ENCODE data around the gene SIL1.
"Not testable (repeated sequence)": the region's sequence is repeated elsewhere in the genome, so short reads cannot be mapped to it uniquely, and the experiment has no call there.

SIL1 gene

GRCh38 chr5:139178589-139178917 is 19.6 kb downstream of the SIL1 start:
- H3K4me1 ChIP-seq: peaks cover 37% of the 10 kb centered on the region
- H3K4me3 ChIP-seq: no peak overlapping the region
- in situ Hi-C loops (cut with MboI; ENCODE audit: low sequenced_read_pairs): no loop called here
- H3K36me3 ChIP-seq (replicated peaks): no peaks in the 10 kb centered on the region
- no peaks in the 10 kb centered on the region for H3K9me3 ChIP-seq
- no peaks in the 10 kb centered on the region for H3K27me3 ChIP-seq (ENCODE audit: low read depth)
- DNase-seq (ENCODE audit: low spot score in 2 of 2): no peak

DNA sequence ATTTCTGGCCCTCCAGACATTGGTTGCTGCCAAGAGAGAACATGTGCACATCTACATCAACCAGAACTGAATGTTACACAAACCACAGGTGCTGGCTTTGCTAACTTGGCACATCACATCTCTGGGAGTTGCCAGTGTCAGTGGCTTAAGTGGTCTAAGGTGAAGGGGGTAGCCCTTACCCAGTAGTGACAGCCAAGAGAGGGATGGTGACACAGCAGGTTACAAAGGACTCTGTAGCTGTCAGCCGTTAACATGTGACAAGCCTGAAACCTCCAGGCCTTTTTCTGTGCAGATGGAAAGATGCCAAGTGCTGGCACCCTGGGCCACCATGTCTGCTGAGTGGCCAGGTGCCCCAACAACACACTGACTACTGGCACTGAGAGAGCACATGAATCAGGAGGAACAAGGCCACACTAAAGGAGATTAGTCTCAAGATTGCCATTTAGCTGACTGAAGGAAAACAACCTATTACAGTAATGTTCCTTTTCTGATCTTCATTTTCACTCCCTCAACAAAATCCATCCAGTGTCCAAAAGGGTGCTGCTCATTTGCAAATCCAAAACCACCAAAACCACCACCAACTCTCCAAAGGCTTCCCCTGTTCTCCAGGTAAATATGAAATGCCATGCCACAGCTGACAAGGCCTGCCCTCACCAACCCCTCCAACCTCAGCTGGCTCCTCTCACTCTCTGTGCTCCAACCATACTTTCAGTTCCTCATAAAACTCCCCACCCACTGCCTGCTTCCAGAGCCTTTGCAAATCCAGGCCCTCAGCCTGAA is 20.2 kb downstream of the SIL1 start:
- no peak for DNase-seq (ENCODE audit: low spot score in 2 of 2)
- no peaks in the 10 kb centered on the region for H3K36me3 ChIP-seq (replicated peaks)
- H3K9me3 ChIP-seq: no peaks in the 10 kb centered on the region; the same call in 1 of the 2 replicates
- H3K4me3 ChIP-seq: no peak overlapping the region
- no peaks in the 10 kb centered on the region for H3K27me3 ChIP-seq (ENCODE audit: low read depth)
- in situ Hi-C loops (cut with MboI; ENCODE audit: low sequenced_read_pairs): no loop called here
- peaks cover 37% of the 10 kb centered on the region for H3K4me1 ChIP-seq

DNA sequence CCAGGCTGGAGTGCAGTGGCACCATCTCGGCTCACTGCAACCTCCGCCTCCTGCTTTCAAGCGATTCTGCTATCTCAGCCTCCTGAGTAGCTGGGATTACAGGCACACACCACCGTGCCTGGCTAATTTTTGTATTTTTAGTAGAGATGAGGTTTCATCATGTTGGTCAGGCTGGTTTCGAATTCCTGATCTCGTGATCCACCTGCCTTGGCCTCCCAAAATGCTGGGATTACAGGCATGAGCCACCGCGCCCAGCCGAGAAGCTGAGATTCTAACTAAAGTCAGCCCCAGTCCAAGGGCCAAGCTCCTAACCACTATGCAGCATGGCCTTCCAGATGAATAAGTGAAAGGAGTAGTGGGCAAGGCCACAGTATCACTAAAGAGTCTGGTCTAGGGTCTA is 20.9 kb downstream of the SIL1 start:
- H3K36me3 ChIP-seq (replicated peaks); in situ Hi-C loops (cut with MboI; ENCODE audit: low sequenced_read_pairs); H3K4me3 ChIP-seq; H3K9me3 ChIP-seq; DNase-seq (ENCODE audit: low spot score in 2 of 2); H3K27me3 ChIP-seq (ENCODE audit: low read depth): not testable (repeated sequence)
- H3K4me1 ChIP-seq: peaks cover 32% of the 10 kb centered on the region

DNA sequence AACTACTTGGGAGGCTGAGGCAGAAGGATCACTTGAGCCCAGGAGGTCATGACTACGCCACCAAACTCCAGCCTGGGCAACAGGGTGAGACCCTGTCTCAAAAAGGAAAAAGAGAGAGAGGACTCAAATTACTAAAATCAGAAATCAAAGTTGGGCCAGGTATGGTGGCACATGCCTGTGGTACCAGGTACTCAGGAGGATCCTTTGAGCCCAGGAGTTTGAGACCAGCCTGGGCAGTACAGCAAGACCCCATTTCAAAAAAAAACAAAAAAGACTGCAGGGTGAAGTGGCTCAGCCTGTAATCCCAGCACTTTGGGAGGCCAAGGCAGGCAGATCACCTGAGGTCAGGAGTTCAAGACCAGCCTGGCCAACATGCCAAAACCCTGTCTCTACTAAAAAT is 23.8 kb downstream of the SIL1 start:
- H3K9me3 ChIP-seq; H3K27me3 ChIP-seq (ENCODE audit: low read depth); H3K36me3 ChIP-seq (replicated peaks); in situ Hi-C loops (cut with MboI; ENCODE audit: low sequenced_read_pairs); H3K4me3 ChIP-seq; DNase-seq (ENCODE audit: low spot score in 2 of 2): not testable (repeated sequence)
- peaks cover 18% of the 10 kb centered on the region for H3K4me1 ChIP-seq

- peaks cover 2% of the 10 kb centered on the region; the same call in 1 of the 2 replicates for H3K4me1 ChIP-seq
- in situ Hi-C loops (cut with MboI; ENCODE audit: low sequenced_read_pairs): no loop called here
These were observed 26.3 kb downstream of the SIL1 start for GRCh38 chr5:139171779-139172404.

GRCh38 chr5:139167952-139168720 is 30.0 kb downstream of the SIL1 start:
- Histone ChIP-seq H3K36me3 (replicated peaks) (no peaks in the 10 kb centered on the region), H3K4me1 (no peaks in the 10 kb centered on the region), H3K4me3 (no peak overlapping the region), H3K9me3 (no peaks in the 10 kb centered on the region; the same call in 1 of the 2 replicates), H3K27me3 (ENCODE audit: low read depth) (no peaks in the 10 kb centered on the region)
- in situ Hi-C loops (cut with MboI; ENCODE audit: low sequenced_read_pairs): no loop called here
- DNase-seq (ENCODE audit: low spot score in 2 of 2): no peak

More at GRCh38 chr5:139171779-139172404, 26.3 kb downstream of the SIL1 start:
- H3K36me3 ChIP-seq (replicated peaks): no peaks in the 10 kb centered on the region
- no peaks in the 10 kb centered on the region; the same call in 1 of the 2 replicates for H3K9me3 ChIP-seq
- no peak for DNase-seq (ENCODE audit: low spot score in 2 of 2)
- no peaks in the 10 kb centered on the region for H3K27me3 ChIP-seq (ENCODE audit: low read depth)
- no peak overlapping the region for H3K4me3 ChIP-seq

GRCh38 chr5:139167533-139167932 is 30.6 kb downstream of the SIL1 start:
- in situ Hi-C loops (cut with MboI; ENCODE audit: low sequenced_read_pairs): no loop called here
- no peaks in the 10 kb centered on the region; the same call in 1 of the 2 replicates for H3K9me3 ChIP-seq

GRCh38 chr5:139167063-139167462 is 31.1 kb downstream of the SIL1 start:
- H3K36me3 ChIP-seq (replicated peaks): no peaks in the 10 kb centered on the region
- DNase-seq (ENCODE audit: low spot score in 2 of 2): no peak
- no peaks in the 10 kb centered on the region for H3K9me3 ChIP-seq
- H3K27me3 ChIP-seq (ENCODE audit: low read depth): no peaks in the 10 kb centered on the region
- H3K4me3 ChIP-seq: no peak overlapping the region
- in situ Hi-C loops (cut with MboI; ENCODE audit: low sequenced_read_pairs): no loop called here
- H3K4me1 ChIP-seq: no peaks in the 10 kb centered on the region

More at GRCh38 chr5:139167533-139167932, 30.6 kb downstream of the SIL1 start:
- DNase-seq (ENCODE audit: low spot score in 2 of 2): no peak
- Histone ChIP-seq H3K36me3 (replicated peaks) (no peaks in the 10 kb centered on the region), H3K4me1 (no peaks in the 10 kb centered on the region), H3K4me3 (no peak overlapping the region), H3K27me3 (ENCODE audit: low read depth) (no peaks in the 10 kb centered on the region)

DNA sequence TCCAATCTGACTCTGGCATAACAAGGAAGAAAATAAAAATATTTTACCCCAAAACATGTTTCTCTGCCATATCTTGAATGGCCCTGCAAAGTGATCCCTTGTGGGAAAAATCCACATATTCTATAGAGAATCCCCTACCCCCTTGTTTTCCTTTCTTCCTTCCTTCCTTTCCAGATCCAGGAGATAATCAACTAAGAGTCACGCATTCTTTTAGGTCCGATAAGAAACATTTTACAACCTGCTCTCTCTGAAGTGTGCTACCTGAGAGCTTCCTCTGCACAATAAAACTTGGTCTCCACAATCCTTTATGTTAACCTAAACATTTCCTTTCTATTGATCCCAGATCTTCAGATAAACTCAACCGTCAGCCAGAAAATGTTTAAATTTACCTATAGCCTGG is 33.3 kb downstream of the SIL1 start:
- in situ Hi-C loops (cut with MboI; ENCODE audit: low sequenced_read_pairs); DNase-seq (ENCODE audit: low spot score in 2 of 2); H3K27me3 ChIP-seq (ENCODE audit: low read depth); H3K4me3 ChIP-seq; H3K9me3 ChIP-seq; H3K4me1 ChIP-seq; H3K36me3 ChIP-seq (replicated peaks): not testable (repeated sequence)

DNA sequence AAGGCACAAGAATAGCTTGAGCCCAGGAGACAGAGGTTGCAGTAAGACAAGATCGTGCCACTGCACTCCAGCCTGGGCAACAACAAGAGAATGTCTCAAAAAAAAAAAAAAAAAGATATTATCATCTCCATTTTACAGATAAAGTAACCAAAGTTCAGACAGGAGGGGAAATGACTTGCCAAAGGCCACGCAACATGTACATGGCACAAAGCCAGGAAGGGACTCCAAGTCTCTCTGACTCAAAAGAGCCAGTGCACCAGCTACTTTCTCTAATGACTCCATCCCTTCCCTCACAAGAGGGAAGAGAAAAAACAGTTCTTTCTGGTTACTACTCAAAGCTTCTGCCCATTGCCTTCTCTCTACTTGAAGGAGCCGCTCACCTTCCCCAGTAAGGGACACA is 34.1 kb downstream of the SIL1 start:
- in situ Hi-C loops (cut with MboI; ENCODE audit: low sequenced_read_pairs): no loop called here
- DNase-seq (ENCODE audit: low spot score in 2 of 2): no peak
- H3K9me3 ChIP-seq: no peaks in the 10 kb centered on the region

GRCh38 chr5:139162448-139162847 is 35.7 kb downstream of the SIL1 start:
- Histone ChIP-seq H3K4me1 (no peaks in the 10 kb centered on the region), H3K9me3 (no peaks in the 10 kb centered on the region), H3K27me3 (ENCODE audit: low read depth) (no peaks in the 10 kb centered on the region), H3K4me3 (no peak overlapping the region), H3K36me3 (replicated peaks) (no peaks in the 10 kb centered on the region)
- no peak for DNase-seq (ENCODE audit: low spot score in 2 of 2)
- in situ Hi-C loops (cut with MboI; ENCODE audit: low sequenced_read_pairs): no loop called here

More for the DNA sequence above, 34.1 kb downstream of the SIL1 start:
- Histone ChIP-seq H3K4me3 (no peak overlapping the region), H3K4me1 (no peaks in the 10 kb centered on the region), H3K36me3 (replicated peaks) (no peaks in the 10 kb centered on the region), H3K27me3 (ENCODE audit: low read depth) (no peaks in the 10 kb centered on the region)

- Histone ChIP-seq H3K36me3 (replicated peaks) (no peaks in the 10 kb centered on the region), H3K27me3 (ENCODE audit: low read depth) (no peaks in the 10 kb centered on the region), H3K9me3 (no peaks in the 10 kb centered on the region), H3K4me1 (no peaks in the 10 kb centered on the region), H3K4me3 (no peak overlapping the region)
- DNase-seq (ENCODE audit: low spot score in 2 of 2): no peak
- in situ Hi-C loops (cut with MboI; ENCODE audit: low sequenced_read_pairs): no loop called here
These were observed 39.4 kb downstream of the SIL1 start for GRCh38 chr5:139158791-139159190.

- no peak for DNase-seq (ENCODE audit: low spot score in 2 of 2)
- no peaks in the 10 kb centered on the region for H3K27me3 ChIP-seq (ENCODE audit: low read depth)
- H3K4me3 ChIP-seq: no peak overlapping the region
- in situ Hi-C loops (cut with MboI; ENCODE audit: low sequenced_read_pairs): no loop called here
- H3K4me1 ChIP-seq: no peaks in the 10 kb centered on the region
- H3K9me3 ChIP-seq: no peaks in the 10 kb centered on the region
- H3K36me3 ChIP-seq (replicated peaks): no peaks in the 10 kb centered on the region
These were observed 40.6 kb downstream of the SIL1 start for GRCh38 chr5:139157556-139157955.

DNA sequence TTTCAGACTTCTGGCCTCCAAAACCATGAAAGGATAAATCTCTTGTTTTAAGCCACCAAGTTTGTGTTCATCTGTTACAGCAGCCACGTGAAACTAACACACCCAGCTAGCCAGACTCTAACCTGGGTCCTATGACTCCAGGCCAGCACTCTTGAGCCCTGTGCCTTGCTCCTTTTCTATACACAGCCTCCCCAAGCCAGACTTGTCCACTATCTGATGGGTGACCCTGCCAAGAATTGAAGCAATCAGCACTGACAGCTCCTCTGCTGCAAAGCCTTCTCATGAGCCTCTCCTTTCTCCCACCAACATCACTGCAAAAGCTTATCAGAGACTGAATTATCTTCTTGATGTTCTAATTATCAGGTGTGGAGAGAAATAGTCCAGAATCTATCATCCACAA is 41.4 kb downstream of the SIL1 start:
- no peak overlapping the region for H3K4me3 ChIP-seq
- no peaks in the 10 kb centered on the region for H3K27me3 ChIP-seq (ENCODE audit: low read depth)
- no peak for DNase-seq (ENCODE audit: low spot score in 2 of 2)
- no peaks in the 10 kb centered on the region for H3K9me3 ChIP-seq
- no peaks in the 10 kb centered on the region for H3K4me1 ChIP-seq
- no peaks in the 10 kb centered on the region for H3K36me3 ChIP-seq (replicated peaks)
- in situ Hi-C loops (cut with MboI; ENCODE audit: low sequenced_read_pairs): no loop called here

Data from HAP-1 (cell line).